NCI-H2171 treated with DMSO at 0.1 percent for 48 hours (cell line): Measurements from ENCODE around the gene GSPT1.

Experiments used
- DNase-seq: peaks from one replicate; lab custom pipeline; 2025; lab: John Stamatoyannopoulos, UW

The GSPT1 gene

DNA sequence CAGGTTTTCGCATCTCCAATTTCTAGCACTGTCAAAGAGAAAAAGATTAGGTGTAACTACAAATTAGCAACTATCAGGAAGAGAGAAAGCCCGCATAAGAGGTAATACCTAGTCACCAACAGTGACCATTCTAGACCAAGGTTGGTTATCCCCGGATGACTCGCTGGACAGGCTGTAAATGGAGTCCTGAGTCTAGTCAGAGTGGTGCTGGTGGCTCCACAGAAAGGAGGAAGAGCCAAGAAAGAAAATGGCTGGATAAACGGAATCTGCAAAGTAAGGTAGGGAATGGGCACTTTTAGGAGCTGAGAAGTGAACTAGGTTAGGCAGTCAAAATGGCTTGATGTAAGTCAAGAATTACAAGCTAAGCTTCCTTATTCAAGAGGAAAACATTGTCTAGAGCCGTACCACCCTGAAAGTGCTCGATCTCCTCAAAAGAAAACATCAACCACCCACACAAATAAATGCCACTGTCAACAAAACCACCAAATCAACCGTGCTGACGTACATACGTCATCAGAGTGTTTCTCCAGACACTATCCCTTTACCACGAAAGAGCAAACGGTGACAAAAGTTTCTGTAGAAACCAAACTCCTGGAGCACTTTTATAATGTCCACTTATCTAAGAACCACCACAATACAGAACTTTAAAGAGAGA, 2.2 kb downstream of the GSPT1 start:
- DNase-seq: no peak

DNA sequence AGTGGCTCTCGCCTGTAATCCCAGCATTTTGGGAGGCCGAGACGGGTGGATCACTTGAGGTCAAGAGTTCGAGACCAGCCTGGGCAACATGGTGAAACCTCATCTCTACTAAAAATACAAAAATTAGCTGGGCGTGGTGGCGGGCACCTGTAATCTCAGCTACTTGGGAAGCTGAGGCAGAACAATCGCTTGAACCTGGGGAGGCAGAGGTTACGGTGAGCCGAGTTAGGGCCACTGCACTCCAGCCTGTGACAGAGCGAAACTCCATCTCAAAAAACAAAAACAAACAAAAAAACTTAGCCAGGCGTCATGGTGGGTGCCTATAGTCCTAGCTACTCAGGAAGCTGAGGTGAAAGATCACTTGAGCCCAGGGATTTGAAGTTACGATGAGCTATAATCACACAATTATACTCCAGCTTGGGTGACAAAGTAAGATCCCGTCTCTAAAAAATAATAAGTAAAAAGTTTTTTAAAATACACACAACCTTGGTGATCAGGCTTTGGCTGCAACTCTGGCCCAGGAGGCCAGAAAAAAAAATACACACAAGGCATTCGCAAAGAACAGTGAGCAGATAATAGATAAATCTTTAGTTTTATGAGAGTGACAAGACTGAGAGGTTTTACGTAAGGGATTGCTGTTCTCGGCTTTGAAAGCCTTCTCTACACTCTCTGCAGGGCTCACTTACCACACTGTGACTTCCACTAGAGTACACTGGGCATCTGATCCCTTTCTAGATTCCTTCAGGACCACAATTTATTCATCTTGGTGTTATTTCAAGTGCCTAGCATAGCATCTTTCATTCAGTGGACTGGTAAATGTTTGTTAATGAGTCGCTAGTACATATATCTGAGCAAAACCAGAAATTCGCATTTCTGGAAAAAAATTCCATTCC, 5.9 kb downstream of the GSPT1 start:
- DNase-seq: no peak

DNA sequence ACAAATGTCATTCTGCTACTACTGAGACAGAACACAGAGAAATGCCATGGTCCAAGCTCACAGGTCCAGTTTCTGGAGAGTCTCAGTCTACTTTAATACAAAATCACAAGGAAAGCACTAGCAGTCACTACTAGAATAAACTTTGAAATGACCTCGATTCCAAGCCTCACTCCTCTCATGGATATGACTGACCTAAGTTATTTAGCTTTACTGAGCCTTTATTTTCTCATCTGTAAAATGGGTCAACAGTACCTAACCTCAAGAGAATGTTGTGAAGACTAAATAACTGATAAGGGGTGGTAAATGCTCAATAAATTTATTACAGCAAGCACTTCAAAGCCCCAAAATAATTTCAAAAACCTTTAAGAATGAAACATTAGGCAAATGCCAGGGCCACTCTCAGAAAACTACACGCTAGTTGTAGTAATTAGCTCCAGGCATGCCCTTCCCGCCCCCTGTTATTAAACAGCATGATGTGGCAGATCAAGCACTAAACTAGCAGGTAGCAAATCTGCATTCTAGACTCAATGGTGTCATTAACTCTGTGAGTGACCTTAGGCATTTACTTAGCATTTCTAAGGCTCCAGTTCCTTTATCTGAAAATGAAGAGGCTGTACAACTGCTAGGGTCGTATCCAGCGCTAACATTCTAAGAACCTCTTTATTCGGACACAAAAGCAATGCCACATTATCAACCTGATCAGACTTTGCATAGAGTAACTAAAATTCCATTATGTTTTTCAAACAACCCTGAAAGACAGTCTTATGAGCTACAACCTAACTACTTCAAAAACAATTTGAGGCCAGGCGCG, 8.4 kb downstream of the GSPT1 start:
- DNase-seq: no peak

DNA sequence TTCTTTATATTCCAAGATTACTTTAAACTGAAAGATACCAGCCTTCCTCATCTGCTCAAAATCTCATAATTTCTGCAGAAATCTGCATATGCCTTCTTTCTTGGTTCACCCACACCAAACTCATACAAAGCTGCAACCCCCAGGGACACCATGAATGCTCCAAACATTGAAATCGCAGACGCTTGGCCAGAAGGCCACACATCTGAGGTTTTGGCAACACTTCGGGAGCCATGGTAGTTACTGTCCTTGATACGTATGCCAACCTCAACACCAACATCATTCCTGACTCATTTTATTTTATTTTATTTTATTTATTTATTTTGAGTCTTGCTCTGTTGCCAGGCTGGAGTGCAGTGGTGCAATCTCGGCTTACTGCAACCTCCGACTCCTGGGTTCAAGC, 11.8 kb downstream of the GSPT1 start:
- no peak for DNase-seq

DNA sequence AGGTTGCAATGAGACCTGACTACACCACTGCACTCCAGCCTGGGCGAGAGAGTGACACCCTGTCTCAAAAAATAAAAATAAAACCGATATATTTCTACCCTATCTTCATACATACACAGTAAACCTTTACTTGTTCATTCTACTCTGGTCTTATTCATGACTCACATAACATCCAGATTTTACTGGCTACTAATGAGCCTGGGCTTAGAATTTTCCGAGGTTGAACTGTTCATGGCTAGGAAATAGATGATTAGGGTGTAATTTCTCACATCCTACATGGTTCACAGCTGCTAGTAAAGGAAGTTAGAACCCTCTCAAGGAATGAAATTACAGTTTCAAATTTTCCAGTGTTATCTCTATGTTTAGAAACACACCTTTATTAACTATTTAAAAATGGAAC, 14.7 kb downstream of the GSPT1 start:
- DNase-seq: no peak

DNA sequence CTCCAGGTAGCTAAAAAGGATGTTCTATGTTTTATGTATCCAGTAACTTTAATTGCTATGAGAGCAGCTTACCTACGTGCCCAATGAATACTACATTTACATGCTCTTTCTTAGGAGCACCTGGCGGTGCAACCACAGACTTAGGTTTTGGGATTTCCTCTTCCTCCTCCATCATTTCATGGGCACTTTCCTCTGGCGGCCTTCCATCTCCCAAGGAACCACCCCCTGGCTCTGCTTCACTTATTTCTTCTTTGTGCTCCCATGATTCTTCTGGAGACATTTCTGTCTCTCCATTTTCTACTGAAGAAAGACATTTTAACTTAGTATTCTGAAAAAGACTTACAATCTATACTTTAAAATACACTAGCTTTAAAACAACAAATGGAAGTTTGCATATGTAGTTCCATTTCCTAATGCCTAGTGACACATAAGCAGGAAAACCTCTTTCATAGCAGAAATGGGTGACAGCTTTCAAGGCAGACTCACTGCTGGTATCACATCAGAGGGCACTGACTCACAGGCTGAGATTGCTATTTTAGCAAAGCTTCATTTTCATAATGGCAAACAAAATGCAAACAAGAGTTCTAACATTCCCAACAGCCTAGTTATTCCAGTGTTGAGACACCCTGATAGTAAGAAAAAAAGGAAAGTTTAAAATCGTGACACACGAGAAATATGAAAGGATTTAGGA, 19.1 kb downstream of the GSPT1 start:
- no peak for DNase-seq

DNA sequence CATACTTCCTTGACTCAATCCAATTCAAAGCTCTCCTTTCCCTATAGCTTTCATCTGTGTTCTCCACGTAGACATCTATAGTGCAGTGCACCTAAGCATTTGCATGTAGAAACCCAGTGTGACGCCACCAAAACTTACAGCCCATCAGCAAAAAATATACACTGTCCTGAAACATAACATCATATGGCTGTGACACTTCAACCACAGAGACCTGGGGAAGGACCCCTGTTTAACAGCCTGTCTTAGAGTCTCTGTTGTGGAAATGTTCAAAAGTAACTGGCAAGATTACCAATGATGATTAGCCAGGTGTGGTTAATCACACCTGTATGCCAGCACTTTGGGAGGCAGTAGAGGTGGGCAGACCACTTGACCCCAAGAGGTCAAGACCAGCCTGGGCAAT, 22.2 kb downstream of the GSPT1 start:
- DNase-seq: no peak

DNA sequence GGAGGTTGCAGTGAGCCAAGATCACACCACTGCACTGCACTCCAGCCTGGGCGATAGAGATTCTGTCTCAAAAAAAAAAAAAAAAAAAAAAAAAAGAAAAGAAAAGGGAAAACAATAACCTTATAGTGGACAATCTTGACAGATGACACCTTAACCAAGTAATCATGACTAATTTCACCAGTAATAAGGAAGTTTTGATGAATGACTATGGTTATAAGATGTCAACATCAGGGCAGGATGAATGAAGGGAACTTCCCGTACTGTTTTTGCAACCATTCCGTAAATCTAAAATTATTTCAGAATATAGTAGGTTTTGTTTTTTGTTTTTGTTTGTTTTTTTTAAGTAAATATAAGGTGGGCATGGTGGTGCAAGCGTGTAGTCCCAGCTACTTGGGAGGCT, 23.0 kb downstream of the GSPT1 start:
- DNase-seq: no peak

DNA sequence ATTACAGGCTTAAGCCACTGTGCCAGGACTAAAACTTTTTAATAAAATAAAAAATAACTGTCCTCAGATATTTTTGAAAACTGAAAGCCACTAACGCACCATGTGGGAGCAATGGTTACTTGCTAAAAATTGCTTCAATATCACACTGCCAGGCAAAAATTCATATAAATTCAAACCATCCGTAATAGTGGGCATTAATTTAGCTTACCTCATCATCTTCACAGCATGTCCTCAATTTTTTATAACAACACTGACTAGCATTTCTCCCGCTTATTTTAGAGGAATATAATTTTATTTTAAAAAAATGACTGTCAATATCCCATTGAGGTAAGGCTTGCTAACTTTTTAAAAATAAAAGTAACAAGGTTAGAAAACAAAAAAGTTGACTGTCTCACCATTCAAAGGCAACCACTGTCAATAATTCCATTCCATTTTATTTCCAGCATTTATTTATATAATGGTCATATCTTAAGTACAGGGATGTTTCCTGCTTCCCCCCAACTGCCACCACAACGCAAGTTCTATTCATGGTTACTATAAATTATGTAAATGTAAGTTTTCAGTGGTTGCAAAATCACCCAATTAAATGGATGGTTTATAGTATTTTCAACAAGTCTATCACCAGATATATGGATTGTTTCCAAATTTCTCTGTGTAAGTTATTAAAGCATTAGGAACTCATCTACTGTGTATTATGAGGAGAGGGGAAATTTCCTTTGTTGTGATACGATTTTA, 25.4 kb downstream of the GSPT1 start:
- DNase-seq: no peak

DNA sequence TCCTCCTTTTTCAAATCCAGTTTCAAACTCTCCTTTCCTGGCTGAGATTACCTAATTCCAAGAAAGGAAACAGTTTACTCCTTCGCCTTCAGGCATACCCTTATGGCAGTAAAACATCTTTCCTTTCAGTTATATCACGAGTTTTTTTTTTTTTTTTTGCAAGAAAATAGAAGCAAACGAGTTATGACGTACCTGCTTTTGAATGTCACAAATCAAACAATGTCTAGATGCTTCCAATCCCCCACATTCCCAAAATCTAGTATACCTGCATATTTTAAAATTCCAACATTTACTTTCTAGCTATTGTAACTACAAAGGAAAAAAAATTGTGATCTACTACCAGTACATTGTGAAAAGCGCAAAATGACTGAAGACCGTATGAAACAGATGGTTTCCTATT, 28.9 kb downstream of the GSPT1 start:
- no peak for DNase-seq

DNA sequence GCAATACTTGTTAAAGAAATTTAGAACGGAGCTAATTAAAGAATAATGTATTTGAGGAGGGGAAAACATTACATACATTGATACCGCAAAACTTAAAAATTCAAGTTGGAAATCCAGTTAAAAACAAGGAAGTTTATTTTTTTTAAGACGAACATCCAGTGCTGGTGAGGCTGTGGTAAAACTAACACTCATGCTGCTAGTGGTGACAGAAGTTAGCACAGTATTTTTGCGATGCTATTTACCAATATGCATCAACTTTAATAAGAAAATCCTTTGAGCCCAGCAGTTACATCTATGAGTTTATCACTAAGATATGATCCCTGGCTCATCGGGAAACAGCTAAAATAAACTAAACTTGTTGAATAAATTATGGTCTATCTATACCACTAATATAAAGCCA, 31.7 kb downstream of the GSPT1 start:
- DNase-seq: no peak

DNA sequence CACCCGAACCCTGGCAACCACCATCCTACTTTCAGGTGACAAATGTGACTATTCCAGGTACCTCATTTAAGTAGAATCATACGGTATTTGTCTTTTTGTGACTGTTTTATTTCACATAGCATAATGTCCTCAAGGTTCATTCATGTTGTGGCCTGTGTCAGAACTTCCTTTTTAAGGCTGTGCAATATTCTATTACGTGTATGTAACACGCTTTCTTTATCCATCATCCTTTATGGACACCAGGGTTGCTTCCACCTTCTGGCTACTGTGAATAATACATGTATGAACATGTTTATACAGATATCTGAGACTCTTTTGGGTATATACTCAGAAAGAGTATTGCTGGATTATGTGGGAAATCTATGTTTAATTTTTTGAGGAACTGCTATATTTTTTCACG, 35.7 kb downstream of the GSPT1 start:
- DNase-seq: no peak

DNA sequence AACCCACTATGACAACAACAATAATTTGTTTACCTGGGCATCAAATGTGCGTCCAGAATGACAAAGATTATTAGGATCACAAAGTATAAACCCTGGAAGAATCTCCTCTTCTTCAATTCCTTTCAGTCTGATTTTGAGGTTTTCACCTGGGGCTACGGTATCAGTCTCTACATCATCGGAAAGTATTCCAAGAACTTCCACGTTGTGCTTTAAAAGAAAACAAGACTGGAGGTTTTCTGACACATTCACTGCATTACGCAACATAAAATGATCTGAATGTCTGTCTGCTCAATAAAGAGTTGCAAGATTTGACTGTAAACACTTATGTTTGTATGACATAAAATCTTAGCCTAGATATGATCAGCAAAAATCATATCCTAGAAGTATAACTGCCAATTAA, 38.4 kb downstream of the GSPT1 start:
- DNase-seq: no peak

DNA sequence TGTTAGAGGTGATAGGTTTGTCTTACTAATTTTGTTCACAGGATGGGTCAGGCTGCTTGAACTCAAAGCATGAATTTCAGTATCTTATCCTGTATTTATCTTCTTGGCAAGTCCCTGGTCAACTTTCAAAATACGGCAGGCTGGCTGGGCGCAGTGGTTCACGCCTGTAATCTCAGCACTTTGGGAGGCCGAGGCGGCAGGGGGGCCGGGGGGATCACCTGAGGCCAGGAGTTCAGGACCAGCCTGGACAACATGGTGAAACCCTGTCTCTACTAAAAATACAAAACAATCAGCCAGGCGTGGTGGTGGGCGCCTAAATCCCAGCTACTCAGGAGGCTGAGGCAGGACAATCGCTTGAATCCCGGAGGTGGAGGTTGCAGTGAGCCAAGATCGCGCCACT, 39.5 kb downstream of the GSPT1 start:
- DNase-seq: no peak

DNA sequence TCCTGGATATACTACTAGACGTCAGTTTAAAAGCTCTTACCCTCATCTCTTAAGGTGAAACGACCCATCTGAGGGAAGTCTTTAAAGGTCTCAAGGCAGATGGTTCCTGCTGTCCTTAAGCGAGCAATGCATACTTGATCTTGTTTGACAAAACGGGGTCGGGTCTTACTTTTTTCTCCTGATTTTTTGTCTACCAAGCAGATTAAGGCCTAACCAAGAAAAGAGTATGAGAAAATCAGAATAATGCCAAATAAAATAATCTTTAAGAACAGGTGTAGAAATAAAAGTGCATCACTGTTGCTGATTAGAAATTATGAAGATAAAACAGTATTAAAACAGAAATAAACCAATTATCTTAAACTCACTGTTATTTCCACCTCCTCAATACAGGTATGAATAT, 40.0 kb downstream of the GSPT1 start:
- no peak for DNase-seq

DNA sequence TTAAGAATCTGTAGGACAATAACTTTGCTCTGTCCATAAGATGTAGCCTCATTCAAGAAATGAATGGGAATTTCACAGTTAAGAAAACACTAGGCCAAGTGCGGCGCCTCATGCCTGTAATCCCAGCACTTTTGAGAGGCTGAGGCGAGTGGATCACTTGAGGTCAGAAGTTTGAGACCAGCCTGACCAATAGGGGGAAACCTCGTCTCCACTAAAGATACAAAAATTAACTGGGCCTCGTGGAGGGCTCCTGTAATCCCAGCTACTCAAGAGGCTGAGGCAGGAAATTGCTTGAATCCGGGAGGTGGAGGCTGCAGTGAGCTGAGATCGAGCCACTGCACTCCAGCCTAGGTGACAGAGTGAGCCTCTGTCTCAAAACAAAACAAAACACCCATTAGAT, 44.6 kb downstream of the GSPT1 start:
- no peak for DNase-seq

DNA sequence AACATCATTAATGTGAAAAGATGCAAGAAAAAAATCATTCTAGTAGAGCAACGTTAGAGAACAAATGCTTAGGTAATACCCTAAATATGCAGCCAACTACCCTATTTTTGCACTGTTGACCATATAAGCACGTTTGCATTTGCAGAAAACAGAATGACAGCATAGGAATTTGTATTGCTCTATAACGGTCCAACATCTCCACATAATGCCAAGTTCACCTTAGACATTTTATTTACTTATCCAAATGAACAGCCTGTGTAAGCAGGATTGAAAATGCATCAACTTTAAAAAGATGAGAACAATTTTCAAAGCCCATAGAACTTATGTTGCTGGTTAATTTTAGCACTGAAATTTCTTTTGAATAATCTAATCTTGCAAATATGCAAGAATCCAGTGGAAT, 45.4 kb downstream of the GSPT1 start:
- no peak for DNase-seq

DNA sequence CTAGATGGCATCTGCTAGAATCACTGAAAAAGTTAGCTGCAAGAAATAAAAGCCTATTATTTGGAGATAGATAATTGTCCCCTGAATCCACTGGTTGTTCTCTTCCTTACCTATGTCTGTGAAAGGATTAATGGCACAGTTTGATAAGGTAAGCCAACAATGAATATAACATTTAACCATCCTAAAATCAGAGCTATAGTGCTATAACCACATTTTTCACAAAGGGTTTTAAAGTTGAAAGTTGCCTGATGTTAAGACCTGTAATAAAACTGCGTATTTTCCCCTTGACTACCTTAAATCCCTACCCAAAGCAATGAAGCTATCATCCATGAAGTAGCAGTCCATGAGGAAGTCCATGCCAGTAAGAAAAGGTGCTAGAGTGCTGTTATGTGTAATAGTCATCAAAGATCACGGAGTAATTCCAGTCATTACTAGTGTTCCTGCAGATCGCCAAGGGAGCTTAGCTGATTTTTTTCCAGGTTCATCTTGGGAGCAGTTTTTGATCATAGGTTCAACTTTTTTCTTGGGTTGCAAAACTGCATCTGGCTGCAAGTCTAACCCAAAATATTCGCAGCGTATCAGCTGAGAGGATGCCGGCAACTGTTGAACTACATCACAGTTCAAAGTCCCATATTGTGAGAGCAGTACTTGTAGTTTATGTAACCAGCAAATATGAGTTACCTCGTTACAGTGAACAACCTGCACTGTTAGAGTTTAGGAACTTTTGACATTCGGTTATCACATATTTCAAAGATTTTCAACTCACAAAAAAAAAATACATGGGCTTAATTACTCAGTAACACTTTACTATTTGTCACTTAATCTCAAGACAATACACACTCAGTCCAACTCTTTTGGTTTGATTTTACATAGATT, 46.2 kb downstream of the GSPT1 start:
- no peak for DNase-seq

DNA sequence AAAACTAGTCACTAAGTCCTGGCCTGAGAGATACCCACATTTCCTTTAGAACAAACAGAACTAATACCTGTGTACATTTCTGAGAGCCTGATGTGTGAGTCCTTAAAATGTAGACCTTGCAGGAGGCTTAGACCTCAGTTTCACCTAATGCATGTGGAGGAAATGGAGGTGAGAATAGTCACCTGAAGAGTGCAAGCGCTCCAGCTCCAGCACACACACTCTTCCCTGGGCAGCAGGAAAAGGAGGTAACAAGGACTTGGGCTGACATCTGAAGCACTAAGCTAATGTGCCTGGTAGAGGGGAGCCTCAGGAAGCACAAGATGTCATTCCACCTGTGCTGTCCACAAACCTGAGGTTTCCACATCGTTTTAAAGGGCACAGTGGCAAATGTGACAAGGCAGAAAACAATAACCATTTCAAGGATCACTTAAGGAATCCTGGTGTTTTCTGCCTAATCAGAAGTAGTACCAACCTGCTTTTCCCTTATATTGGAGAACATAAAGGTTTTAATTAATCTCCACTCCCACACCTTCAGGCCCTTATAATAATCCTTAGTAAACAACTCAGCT, 47.3 kb downstream of the GSPT1 start:
- no peak for DNase-seq

DNA sequence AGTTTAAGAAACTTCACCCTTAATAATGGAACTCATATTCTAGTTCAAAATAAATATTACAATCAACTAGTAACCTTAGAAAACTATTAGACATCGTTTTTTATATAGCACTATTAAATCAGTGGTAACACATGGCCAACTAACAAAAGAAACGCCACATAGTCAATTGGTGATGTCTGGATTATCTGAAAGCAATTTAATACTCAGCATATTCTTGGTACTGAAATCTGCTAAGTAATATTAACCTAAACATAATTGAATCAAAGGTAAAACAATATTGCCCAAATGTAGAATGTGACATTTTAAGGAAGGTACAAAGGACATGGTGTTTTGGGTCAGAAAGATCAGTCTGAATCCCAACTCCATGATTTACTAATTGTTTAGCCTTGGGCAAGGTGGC, 53.3 kb downstream of the GSPT1 start:
- no peak for DNase-seq
